Suprapubic skin (tissue), 3 donors: Measurements from ENCODE around the gene FBN1.

ENCODE experiments used
- CTCF ChIP-seq, 2 donors: fragments of 200-600 bp in 1 of 2; fragments of 450-650 bp in 1 of 2; sonication (generic) in 1 of 2; IDR thresholded peaks; one replicate each; pipeline ENCODE4 v1.5.1; 2016 to 2019; ENCODE audit warnings: antibody characterized with exemption in 2 of 2, mild to moderate bottlenecking in 1 of 2, moderate library complexity in 1 of 2
- EP300 ChIP-seq: sonication (generic); formaldehyde crosslinking; IDR thresholded peaks from one replicate; pipeline ENCODE4 v1.6.1; 2017; ENCODE audit warnings: antibody characterized with exemption
- POLR2A ChIP-seq, 2 donors: fragments of 450-650 bp; IDR thresholded peaks; one replicate each; pipeline ENCODE4 v1.6.1; 2017; ENCODE audit warnings: antibody characterized with exemption in 2 of 2, mild to moderate bottlenecking in 2 of 2, moderate library complexity in 2 of 2

GRCh38 chr15:48409623-48410022 lies 235.9 kb downstream of the FBN1 start:
- no peak for TF ChIP-seq EP300
- TF ChIP-seq CTCF (IDR thresholded peaks at IDR 0.05), result no peak
- no peak for TF ChIP-seq POLR2A (IDR thresholded peaks at IDR 0.05)
